ENCODE data around the gene LRRC23. TPM values are rescaled to one million over a fixed set of nuclear protein-coding genes. Genes with fewer than 3 reads are reported as not detected.

LRRC23 gene
- polyA plus RNA-seq, 3 donors: 4.9 to 6.8 (median 5.1) TPM

- Histone ChIP-seq H3K4me3 (replicated peaks in 1 of 3; ENCODE audit: low read depth in 2 of 3, low read length in 3 of 3) (peak overlapping the region in 1 of 3 experiments; percentile 90), H3K36me3 (replicated peaks in 1 of 2; ENCODE audit: control insufficient read depth in 1 of 2, insufficient read depth in 2 of 2, low read length in 2 of 2) (no peaks in the 10 kb centered on the region), H3K27ac (ENCODE audit: low read depth in 1 of 2, low read length in 2 of 2) (peak overlapping the region; percentile 18 to 82), H3K4me1 (ENCODE audit: control insufficient read depth in 1 of 2, insufficient read depth in 2 of 2, low read length in 2 of 2) (peaks cover 44 to 50% of the 10 kb centered on the region in 2 donors), H2AFZ (ENCODE audit: insufficient read depth, low read depth, low read length, poor library complexity, severe bottlenecking) (peak overlapping the region; percentile 37), H3K79me2 (ENCODE audit: insufficient read depth, low read length) (peaks cover 11% of the 10 kb centered on the region), H3K9ac (ENCODE audit: insufficient read depth, low read length, poor library complexity, severe bottlenecking) (no peak overlapping the region), H3K27me3 (ENCODE audit: control insufficient read depth in 2 of 2, insufficient read depth in 2 of 2, low read length in 2 of 2) (no peaks in the 10 kb centered on the region), H3K9me3 (replicated peaks in 1 of 2; ENCODE audit: control insufficient read depth in 1 of 2, insufficient read depth in 1 of 2, low read length in 2 of 2) (no peaks in the 10 kb centered on the region), H4K20me1 (ENCODE audit: insufficient read depth, low read length) (no peaks in the 10 kb centered on the region), H3K4me2 (replicated peaks; ENCODE audit: extremely low read depth, low read length, poor library complexity, severe bottlenecking) (peak overlapping the region; percentile 95)
- Mint-ChIP-seq H3K27me3 (ENCODE audit: low read depth in 3 of 3) (no peaks in the 10 kb centered on the region), H3K4me1 (peaks cover 44% of the 10 kb centered on the region), H3K4me3 (peak overlapping the region; percentile 78 to 79), H3K36me3 (peaks cover 13 to 25% of the 10 kb centered on the region in 2 donors), H3K27ac (peak overlapping the region in 5 of 7 donors; percentile 3 to 74 (median 61)), H3K9me3 (no peaks in the 10 kb centered on the region)
- no peak for DNase-seq
- intact Hi-C loops (cut with micrococcal nuclease): loop anchor here (2.0 to 5.0 kb wide), 2 partner anchors 32 to 34 kb away; partner anchors contain the start of genes EMG1 (in 2 of the 2) and PHB2 (in 2 of the 2)
- TF ChIP-seq CTCF (IDR thresholded peaks at IDR 0.05): peak; percentile 50
- 91% methylated on average over 32 of the region's 32 CpGs for WGBS (ENCODE audit: insufficient coverage)
Measured at GRCh38 chr12:6938353-6939190, 34.0 kb downstream of the LRRC23 start.

GRCh38 chr12:6939191-6939540 is 34.5 kb downstream of the LRRC23 start:
- Histone ChIP-seq H3K27me3 (ENCODE audit: control insufficient read depth in 2 of 2, insufficient read depth in 2 of 2, low read length in 2 of 2) (no peaks in the 10 kb centered on the region), H2AFZ (ENCODE audit: insufficient read depth, low read depth, low read length, poor library complexity, severe bottlenecking) (no peak overlapping the region), H3K4me2 (replicated peaks; ENCODE audit: extremely low read depth, low read length, poor library complexity, severe bottlenecking) (no peak overlapping the region), H3K4me1 (ENCODE audit: control insufficient read depth in 1 of 2, insufficient read depth in 2 of 2, low read length in 2 of 2) (peaks cover 49 to 56% of the 10 kb centered on the region in 2 donors), H3K9me3 (replicated peaks in 1 of 2; ENCODE audit: control insufficient read depth in 1 of 2, insufficient read depth in 1 of 2, low read length in 2 of 2) (no peaks in the 10 kb centered on the region), H3K27ac (ENCODE audit: low read depth in 1 of 2, low read length in 2 of 2) (no peak overlapping the region), H3K36me3 (replicated peaks in 1 of 2; ENCODE audit: control insufficient read depth in 1 of 2, insufficient read depth in 2 of 2, low read length in 2 of 2) (no peaks in the 10 kb centered on the region), H3K79me2 (ENCODE audit: insufficient read depth, low read length) (peaks cover 11% of the 10 kb centered on the region), H3K9ac (ENCODE audit: insufficient read depth, low read length, poor library complexity, severe bottlenecking) (no peak overlapping the region), H3K4me3 (replicated peaks in 1 of 3; ENCODE audit: low read depth in 2 of 3, low read length in 3 of 3) (no peak overlapping the region), H4K20me1 (ENCODE audit: insufficient read depth, low read length) (no peaks in the 10 kb centered on the region)
- Mint-ChIP-seq H3K27me3 (ENCODE audit: low read depth in 3 of 3) (no peaks in the 10 kb centered on the region), H3K4me3 (no peak overlapping the region), H3K4me1 (peaks cover 47% of the 10 kb centered on the region), H3K36me3 (peaks cover 9 to 19% of the 10 kb centered on the region in 2 donors), H3K27ac (peak overlapping the region in 3 of 7 donors; percentile 3 to 78 (median 31)), H3K9me3 (no peaks in the 10 kb centered on the region)
- TF ChIP-seq CTCF (IDR thresholded peaks at IDR 0.05): no peak
- 100% methylated on average over 2 of the region's 2 CpGs for WGBS (ENCODE audit: insufficient coverage)
- intact Hi-C loops (cut with micrococcal nuclease): loop anchor here (2.0 to 5.0 kb wide), 2 partner anchors 32 to 33 kb away; partner anchors contain the start of genes EMG1 (in 2 of the 2) and PHB2 (in 2 of the 2)
- DNase-seq: no peak

All from CD14-positive monocyte (primary cell).